Measurements from ENCODE around the gene HNRNPCL2.
"Not testable (repeated sequence)": the region's sequence is repeated elsewhere in the genome, so short reads cannot be mapped to it uniquely, and the experiment has no call there.

The HNRNPCL2 gene

DNA sequence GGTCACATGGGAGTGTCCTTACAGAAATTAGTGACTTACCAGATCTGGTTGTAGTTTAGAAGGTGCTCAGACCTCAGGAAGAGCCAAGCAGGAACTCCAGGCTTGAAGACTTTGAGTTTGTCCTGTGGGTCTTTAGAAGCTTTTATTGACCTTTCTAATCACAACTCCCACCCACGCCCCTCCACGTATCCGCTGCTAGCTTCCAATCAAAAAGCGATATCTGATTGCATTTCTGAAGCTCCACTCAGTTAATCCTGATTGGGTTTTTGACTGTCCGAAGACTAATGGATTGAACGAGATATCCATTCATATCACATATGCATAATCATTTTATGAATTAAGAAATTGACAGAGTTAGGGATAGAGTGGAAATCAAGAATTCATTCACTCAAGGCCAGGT is at the start of gene HNRNPCL2:
Gene HNRNPCL2, minus strand, starts transcription at position 101 of the 400 bp plus-strand sequence. CDS start 454 bp downstream, outside the sequence.
- not testable (repeated sequence) for DNase-seq

DNA sequence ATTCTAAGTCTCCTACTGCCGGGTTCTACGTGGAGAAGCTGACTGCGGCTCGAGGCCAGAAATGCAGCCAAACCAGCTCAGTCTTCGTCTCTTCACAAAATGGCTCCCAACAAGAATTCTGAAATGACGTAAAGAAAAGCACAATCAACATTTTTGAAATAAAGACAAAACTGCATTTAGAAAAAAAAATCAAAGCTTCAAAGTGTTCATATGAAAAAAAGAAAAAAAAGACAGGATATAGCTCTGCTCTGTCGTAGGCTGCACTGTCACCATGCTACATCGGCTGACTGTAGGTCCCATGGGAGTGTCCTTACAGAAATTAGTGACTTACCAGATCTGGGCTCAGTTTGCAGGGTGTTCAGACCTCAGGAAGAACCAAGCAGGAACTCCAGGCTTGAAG is 48.9 kb upstream of the HNRNPCL2 start, which contains the start of gene HNRNPCL4:
Gene HNRNPCL4, minus strand, starts transcription at position 101 of the 400 bp plus-strand sequence. CDS start 164 bp downstream, outside the sequence.
- not testable (repeated sequence) for DNase-seq

DNA sequence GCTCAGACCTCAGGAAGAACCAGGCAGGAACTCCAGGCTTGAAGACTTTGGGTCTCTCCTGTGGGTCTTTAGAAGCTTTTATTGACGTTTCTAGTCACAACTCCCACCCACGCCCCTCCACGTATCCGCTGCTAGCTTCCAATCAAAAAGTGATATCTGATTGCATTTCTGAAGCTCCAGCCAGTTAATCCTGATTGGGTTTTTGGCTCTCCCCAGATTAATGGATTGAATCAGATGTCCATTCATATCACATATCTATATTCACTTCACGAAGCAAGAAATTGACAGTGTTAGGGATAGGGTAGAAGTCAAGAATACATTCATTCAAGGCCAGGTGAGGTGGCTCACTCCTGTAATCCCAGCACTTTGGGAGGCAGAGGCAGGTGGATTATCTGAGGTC is 39.3 kb upstream of the HNRNPCL2 start, which contains the start of gene PRAMEF26:
Gene PRAMEF26, minus strand, starts transcription at position 101 of the 400 bp plus-strand sequence. CDS start 2,914 bp downstream, outside the sequence.
- DNase-seq = not testable (repeated sequence)

DNA sequence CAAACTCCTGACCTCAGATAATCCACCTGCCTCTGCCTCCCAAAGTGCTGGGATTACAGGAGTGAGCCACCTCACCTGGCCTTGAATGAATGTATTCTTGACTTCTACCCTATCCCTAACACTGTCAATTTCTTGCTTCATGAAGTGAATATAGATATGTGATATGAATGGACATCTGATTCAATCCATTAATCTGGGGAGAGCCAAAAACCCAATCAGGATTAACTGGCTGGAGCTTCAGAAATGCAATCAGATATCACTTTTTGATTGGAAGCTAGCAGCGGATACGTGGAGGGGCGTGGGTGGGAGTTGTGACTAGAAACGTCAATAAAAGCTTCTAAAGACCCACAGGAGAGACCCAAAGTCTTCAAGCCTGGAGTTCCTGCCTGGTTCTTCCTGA is 46.2 kb downstream of the HNRNPCL2 start, which contains the start of gene PRAMEF25:
Gene PRAMEF25, plus strand, starts transcription at position 301 of the 400 bp plus-strand sequence. CDS start 2,920 bp downstream, outside the sequence.
- not testable (repeated sequence) for DNase-seq
